DOHH2 (cell line): ENCODE results near the gene RBM4B.

Source experiments
- H3F3A ChIP-seq: fragments of 200-600 bp; sonication (generic), shearing (Covaris generic); 2 replicates; pipeline ENCODE4 v1.6.0; 2016; ENCODE audit warnings: antibody characterized with exemption, mild to moderate bottlenecking; ENCODE audit not compliant: control insufficient read depth, insufficient read depth
- H3K27ac ChIP-seq: fragments of 200-600 bp; sonication (generic); 2 replicates; pipeline ENCODE4 v1.5.1; 2014; ENCODE audit warnings: low read depth, mild to moderate bottlenecking, low read length, moderate library complexity
- H3K27me3 ChIP-seq: fragments of 200-600 bp; sonication (generic); 2 replicates; pipeline ENCODE4 v1.6.1; 2014; ENCODE audit warnings: mild to moderate bottlenecking, low read length, mixed read lengths; ENCODE audit not compliant: control insufficient read depth
- H3K36me3 ChIP-seq: fragments of 200-600 bp; sonication (generic); 2 replicates; pipeline ENCODE4 v1.6.1; 2014; ENCODE audit warnings: mild to moderate bottlenecking, low read length, moderate library complexity, mixed read lengths; ENCODE audit not compliant: control insufficient read depth
- H3K4me1 ChIP-seq: fragments of 200-600 bp; sonication (generic); 2 replicates; pipeline ENCODE4 v1.6.1; 2014; ENCODE audit warnings: mild to moderate bottlenecking, low read length, mixed read lengths; ENCODE audit not compliant: control insufficient read depth
- H3K4me2 ChIP-seq: fragments of 200-600 bp; sonication (generic); 2 replicates; pipeline ENCODE4 v1.6.0; 2014; ENCODE audit warnings: mild to moderate bottlenecking, low read length, moderate library complexity
- H3K4me3 ChIP-seq: fragments of 200-600 bp; sonication (generic); 2 replicates; pipeline ENCODE4 v1.5.1; 2014; ENCODE audit warnings: mild to moderate bottlenecking, low read length, mixed read lengths
- H3K79me2 ChIP-seq: fragments of 200-600 bp; sonication (generic); 2 replicates; pipeline ENCODE4 v1.6.1; 2014; ENCODE audit warnings: mild to moderate bottlenecking, low read length, mixed read lengths; ENCODE audit not compliant: control insufficient read depth
- H3K9me2 ChIP-seq: fragments of 200-600 bp; sonication (generic); replicated peaks from 2 replicates; pipeline ENCODE4 v1.6.1; 2014; ENCODE audit warnings: mild to moderate bottlenecking, low read length, mixed read lengths; ENCODE audit not compliant: control insufficient read depth
- H3K9me3 ChIP-seq: fragments of 200-600 bp; sonication (generic); 2 replicates; pipeline ENCODE4 v1.6.1; 2014; ENCODE audit warnings: antibody characterized with exemption, low read length, mixed read lengths; ENCODE audit not compliant: control insufficient read depth, insufficient read depth
- H4K20me1 ChIP-seq: fragments of 200-600 bp; sonication (generic); 2 replicates; pipeline ENCODE4 v1.6.0; 2014; ENCODE audit warnings: low read depth, mild to moderate bottlenecking, antibody characterized with exemption, low read length, moderate library complexity; ENCODE audit not compliant: control insufficient read depth, insufficient read depth
- CTCF ChIP-seq: fragments of 200-600 bp; sonication (generic); IDR thresholded peaks from one replicate; pipeline ENCODE4 v1.5.1; 2014; ENCODE audit warnings: antibody characterized with exemption, mild to moderate bottlenecking, low read depth, low read length; ENCODE audit not compliant: poor library complexity, severe bottlenecking
- EZH2phosphoT487 ChIP-seq: fragments of 200-600 bp; sonication (generic); IDR thresholded peaks from 2 replicates; pipeline ENCODE4 v1.6.1; 2017; ENCODE audit warnings: borderline replicate concordance, mild to moderate bottlenecking, antibody characterized with exemption, low read length, moderate library complexity, mixed read lengths

RBM4B gene

GRCh38 chr11:66687831-66688281, 10.2 kb upstream of the RBM4B start:
- no peak overlapping the region for H3K27ac ChIP-seq
- H3K9me3 ChIP-seq = no peaks in the 10 kb centered on the region
- no peaks in the 10 kb centered on the region for H3K4me1 ChIP-seq
- H3F3A ChIP-seq = no peaks in the 10 kb centered on the region
- no peaks in the 10 kb centered on the region for H3K79me2 ChIP-seq
- TF ChIP-seq CTCF (no peak), EZH2phosphoT487 (no peak)
- no peaks in the 10 kb centered on the region for H3K27me3 ChIP-seq
- H3K4me2 ChIP-seq = no peak overlapping the region
- H3K9me2 ChIP-seq = no peaks in the 10 kb centered on the region
- H3K4me3 ChIP-seq = no peak overlapping the region
- no peaks in the 10 kb centered on the region for H4K20me1 ChIP-seq
- peaks cover 48% of the 10 kb centered on the region for H3K36me3 ChIP-seq

- no peaks in the 10 kb centered on the region for H3K4me1 ChIP-seq
- H3K4me2 ChIP-seq = no peak overlapping the region
- TF ChIP-seq CTCF = no peak
- H3K4me3 ChIP-seq = no peak overlapping the region
- no peaks in the 10 kb centered on the region for H3K27me3 ChIP-seq
- H3F3A ChIP-seq = no peaks in the 10 kb centered on the region
- no peak overlapping the region for H3K27ac ChIP-seq
- H3K79me2 ChIP-seq = no peaks in the 10 kb centered on the region
- H4K20me1 ChIP-seq = no peaks in the 10 kb centered on the region
- peaks cover 42% of the 10 kb centered on the region; the same call in 1 of the 2 replicates for H3K36me3 ChIP-seq
- no peaks in the 10 kb centered on the region for H3K9me3 ChIP-seq
- no peaks in the 10 kb centered on the region for H3K9me2 ChIP-seq
Measured at GRCh38 chr11:66686801-66687750, 9.4 kb upstream of the RBM4B start.

- Histone ChIP-seq H4K20me1 (no peaks in the 10 kb centered on the region), H3K27ac (no peak overlapping the region), H3K9me2 (no peaks in the 10 kb centered on the region), H3K4me1 (no peaks in the 10 kb centered on the region), H3K4me2 (no peak overlapping the region), H3K9me3 (no peaks in the 10 kb centered on the region), H3K36me3 (peaks cover 37% of the 10 kb centered on the region; the same call in 1 of the 2 replicates), H3K79me2 (no peaks in the 10 kb centered on the region), H3K4me3 (no peak overlapping the region), H3F3A (no peaks in the 10 kb centered on the region), H3K27me3 (no peaks in the 10 kb centered on the region)
- TF ChIP-seq EZH2phosphoT487 = no peak
- no peak for TF ChIP-seq CTCF
Measured at GRCh38 chr11:66686100-66686785, 8.6 kb upstream of the RBM4B start.
